ENCODE results near the gene BCORL1. TPM values are rescaled to one million over a fixed set of nuclear protein-coding genes. Genes with fewer than 3 reads are reported as not detected.

The BCORL1 gene
- total RNA-seq, 6 donors from 2014 or later = 3.2 to 21.4 (median 11.2) TPM

GRCh38 chrX:130103605-130104004 is 121.2 kb downstream of the BCORL1 start:
- no peak overlapping the region for H3K27ac ChIP-seq
- no peaks in the 10 kb centered on the region for H3K9me3 ChIP-seq
- H3K36me3 ChIP-seq = no peaks in the 10 kb centered on the region
- no peak for DNase-seq
- no peaks in the 10 kb centered on the region for H3K27me3 ChIP-seq
- TF ChIP-seq CTCF (IDR thresholded peaks at IDR 0.05) = no peak
- no peak for TF ChIP-seq POLR2A (IDR thresholded peaks at IDR 0.05)
- TF ChIP-seq EP300 (IDR thresholded peaks at IDR 0.05) = no peak
- TF ChIP-seq POLR2AphosphoS5 (IDR thresholded peaks at IDR 0.05) = no peak
- peaks cover 20 to 31% (median 26%) of the 10 kb centered on the region in 4 donors for H3K4me1 ChIP-seq
- no peak for ATAC-seq (ENCODE audit: low FRiP score in 2 of 2)
- 80 to 85% methylated on average over 2 to 3 of the region's 3 CpGs for WGBS, 2 donors
- no peak overlapping the region for H3K4me3 ChIP-seq

- Histone ChIP-seq H3K9me3 (no peaks in the 10 kb centered on the region), H3K36me3 (no peaks in the 10 kb centered on the region), H3K4me1 (peaks cover 13 to 26% (median 17%) of the 10 kb centered on the region in 4 donors), H3K27me3 (no peaks in the 10 kb centered on the region), H3K4me3 (no peak overlapping the region), H3K27ac (peak overlapping the region in 2 of 4 donors; percentile 36 to 56)
- ATAC-seq (ENCODE audit: low FRiP score in 2 of 2) (no peak), DNase-seq (no peak)
- 71 to 83% methylated on average over 1 to 3 of the region's 3 CpGs for WGBS, 2 donors
- TF ChIP-seq CTCF (IDR thresholded peaks at IDR 0.05) = no peak
- TF ChIP-seq EP300 (IDR thresholded peaks at IDR 0.05) = no peak
- no peak for TF ChIP-seq POLR2A (IDR thresholded peaks at IDR 0.05)
- TF ChIP-seq POLR2AphosphoS5 (IDR thresholded peaks at IDR 0.05) = no peak
Measured at GRCh38 chrX:130105244-130105643, 122.8 kb downstream of the BCORL1 start.

GRCh38 chrX:130106071-130106470 is 123.6 kb downstream of the BCORL1 start:
- Histone ChIP-seq H3K4me3 (no peak overlapping the region), H3K9me3 (no peaks in the 10 kb centered on the region), H3K27ac (peak overlapping the region in 3 of 4 donors; percentile 11 to 56 (median 44)), H3K27me3 (no peaks in the 10 kb centered on the region), H3K4me1 (peaks cover 13 to 21% (median 16%) of the 10 kb centered on the region in 4 donors), H3K36me3 (no peaks in the 10 kb centered on the region)
- DNase-seq (no peak), ATAC-seq (ENCODE audit: low FRiP score in 2 of 2) (no peak)
- WGBS, 2 donors = 47 to 59% methylated on average over 6 to 10 of the region's 10 CpGs
- TF ChIP-seq CTCF (IDR thresholded peaks at IDR 0.05) (no peak), EP300 (IDR thresholded peaks at IDR 0.05) (no peak), POLR2AphosphoS5 (IDR thresholded peaks at IDR 0.05) (no peak), POLR2A (IDR thresholded peaks at IDR 0.05) (no peak)

Other genes starting within 250 kb of the BCORL1 start
- 1 to 10 TPM in 3 of 6 donors, under 1 TPM in 1, not detected in 2; 0.91 to 5.1 (median 2.5) TPM for gene XPNPEP2, start 243.7 kb upstream of the BCORL1 start, total RNA-seq
- 10 to 100 TPM; 21.5 to 60.3 (median 37.9) TPM for gene SASH3, start 202.7 kb upstream of the BCORL1 start, total RNA-seq
- 10 to 100 TPM; 16.8 to 67.8 (median 41.7) TPM for gene ZDHHC9, start 138.7 kb upstream of the BCORL1 start, total RNA-seq
- gene UTP14A, start 76.5 kb upstream of the BCORL1 start, total RNA-seq = 10 to 100 TPM in 5 of 6 donors, 1 to 10 TPM in 1; 9.5 to 17.7 (median 15.5) TPM
- gene ELF4, start 127.9 kb downstream of the BCORL1 start, total RNA-seq = 10 to 100 TPM; 13.6 to 31.0 (median 21.9) TPM
- gene AIFM1, start 183.2 kb downstream of the BCORL1 start, total RNA-seq = 10 to 100 TPM; 14.1 to 29.5 (median 21.9) TPM
- 1 to 10 TPM in 1 of 6 donors, under 1 TPM in 3, not detected in 2; 0.29 to 1.1 (median 0.75) TPM for gene RAB33A, start 189.3 kb downstream of the BCORL1 start, total RNA-seq

Measured in upper lobe of left lung (tissue), 6 donors.